Ishikawa (cell line): ENCODE measurements around the gene XRCC5.

Source experiments
- CEBPB ChIP-seq: IDR thresholded peaks from 2 replicates; pipeline ENCODE4 v1.6.1; 2012
- CREB1 ChIP-seq: IDR thresholded peaks from 2 replicates; pipeline ENCODE4 v1.6.1; 2012; ENCODE audit warnings: low read depth
- EP300 ChIP-seq: IDR thresholded peaks from 2 replicates; pipeline ENCODE4 v1.6.1; 2012; ENCODE audit warnings: borderline replicate concordance
- FOXM1 ChIP-seq: IDR thresholded peaks from 2 replicates; pipeline ENCODE4 v1.6.1; 2012; ENCODE audit warnings: low read depth, borderline replicate concordance
- MAX ChIP-seq: IDR thresholded peaks from 2 replicates; pipeline ENCODE4 v1.6.1; 2012
- NFIC ChIP-seq: IDR thresholded peaks from 2 replicates; pipeline ENCODE4 v1.6.1; 2012
- RAD21 ChIP-seq: IDR thresholded peaks from 2 replicates; pipeline ENCODE4 v1.6.1; 2012; ENCODE audit warnings: low read depth
- REST ChIP-seq: IDR thresholded peaks from 2 replicates; pipeline ENCODE4 v1.6.1; 2012; ENCODE audit warnings: low read depth, mild to moderate bottlenecking
- TAF1 ChIP-seq: IDR thresholded peaks from 2 replicates; pipeline ENCODE4 v1.6.1; 2012; ENCODE audit warnings: low read depth, mild to moderate bottlenecking
- TCF12 ChIP-seq: IDR thresholded peaks from 2 replicates; pipeline ENCODE4 v1.6.1; 2012; ENCODE audit warnings: low read depth
- TEAD4 ChIP-seq: IDR thresholded peaks from 2 replicates; pipeline ENCODE4 v1.6.1; 2012
- USF1 ChIP-seq: IDR thresholded peaks from 2 replicates; pipeline ENCODE4 v1.6.1; 2012
- YY1 ChIP-seq: IDR thresholded peaks from 2 replicates; pipeline ENCODE4 v1.6.1; 2012; ENCODE audit warnings: low read depth
- ZBTB7A ChIP-seq: IDR thresholded peaks from 2 replicates; pipeline ENCODE4 v1.6.1; 2012; ENCODE audit warnings: low read depth

- TF ChIP-seq TAF1, result no peak
- no peak for TF ChIP-seq CEBPB
- TF ChIP-seq ZBTB7A, result no peak
- no peak for TF ChIP-seq YY1
- TF ChIP-seq CREB1, result no peak
- TF ChIP-seq EP300, result no peak
- TF ChIP-seq NFIC, result no peak
- TF ChIP-seq REST, result no peak
- no peak for TF ChIP-seq RAD21
- TF ChIP-seq TEAD4, result no peak
- TF ChIP-seq FOXM1, result no peak
- no peak for TF ChIP-seq MAX
- no peak for TF ChIP-seq USF1
- no peak for TF ChIP-seq TCF12
These were observed 110.7 kb downstream of the XRCC5 start for GRCh38 chr2:216219861-216220260.
